ENCODE measurements around the gene GFOD1.

- TF ChIP-seq POLR2A (IDR thresholded peaks at IDR 0.05), result no peak
- no peak for TF ChIP-seq CTCF (IDR thresholded peaks at IDR 0.05)
Measured at GRCh38 chr6:13479206-13479800, 8.1 kb downstream of the GFOD1 start.

Measured in gastroesophageal sphincter (tissue), 3 donors.